ENCODE measurements around the gene MEIS2.

DNA sequence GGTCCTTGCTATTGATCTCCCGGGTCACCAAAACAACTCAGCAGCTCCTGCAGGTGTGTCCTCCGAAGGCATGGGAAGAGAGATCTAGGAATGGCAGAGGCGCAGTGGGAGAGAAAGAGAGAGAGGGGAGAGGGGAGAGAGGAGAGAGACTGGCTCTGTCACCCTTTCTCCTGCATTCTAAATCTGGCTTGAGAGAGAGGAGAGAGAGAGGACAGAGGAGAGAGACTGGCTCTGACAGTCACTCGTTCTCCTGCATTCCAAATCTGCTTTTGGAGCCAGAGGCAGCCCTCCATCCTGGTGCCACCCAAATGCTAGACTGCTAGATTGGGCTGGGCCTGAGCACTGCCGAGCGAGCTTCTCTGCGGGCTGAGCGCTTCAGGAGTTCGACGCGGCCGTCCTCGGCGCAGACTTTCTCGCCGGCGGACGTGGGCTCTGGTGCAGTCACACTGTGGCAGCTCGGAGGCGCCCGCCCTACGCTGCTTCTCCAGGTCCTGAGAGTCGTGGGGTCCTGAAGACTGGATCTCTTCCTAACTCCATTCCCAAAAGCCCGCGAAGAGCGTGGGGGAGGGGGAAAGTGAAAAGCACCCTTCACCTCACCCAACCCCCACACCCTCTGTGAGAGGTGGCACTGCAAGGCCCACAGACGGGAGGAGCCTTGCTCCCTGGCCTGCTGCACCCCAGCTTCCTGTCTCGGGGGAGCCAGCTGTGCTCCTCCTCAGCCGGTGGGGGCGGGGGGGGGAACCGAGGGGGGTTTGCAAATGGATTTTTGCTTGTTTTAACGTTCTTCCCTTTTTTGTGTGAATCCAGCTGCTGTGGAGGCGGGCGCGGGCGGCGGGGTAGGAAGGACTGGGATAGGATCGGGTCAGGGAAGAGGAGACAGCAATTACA is 222.3 kb downstream of the MEIS2 start:
- no peak for TF ChIP-seq POLR2A (IDR thresholded peaks at IDR 0.05; ENCODE audit: low read depth, low read length)
- TF ChIP-seq TAF1 (IDR thresholded peaks at IDR 0.05; ENCODE audit: low read depth, low read length): no peak
- no peak for TF ChIP-seq POLR2AphosphoS5 (IDR thresholded peaks at IDR 0.05; ENCODE audit: low read depth, low read length)
